DOHH2 (cell line): ENCODE data around the gene ZNF335.

Source experiments
- CTCF ChIP-seq: fragments of 200-600 bp; sonication (generic); IDR thresholded peaks from one replicate; pipeline ENCODE4 v1.5.1; 2014; ENCODE audit warnings: antibody characterized with exemption, mild to moderate bottlenecking, low read depth, low read length; ENCODE audit not compliant: poor library complexity, severe bottlenecking
- EZH2phosphoT487 ChIP-seq: fragments of 200-600 bp; sonication (generic); IDR thresholded peaks from 2 replicates; pipeline ENCODE4 v1.6.1; 2017; ENCODE audit warnings: borderline replicate concordance, mild to moderate bottlenecking, antibody characterized with exemption, low read length, moderate library complexity, mixed read lengths

- TF ChIP-seq CTCF (no peak), EZH2phosphoT487 (no peak)
These were observed 3.7 kb upstream of the ZNF335 start for GRCh38 chr20:45975686-45976085.
